Left renal cortex interstitium (tissue), 4 donors: ENCODE results near the gene SAA2. TPM values are rescaled to one million over a fixed set of nuclear protein-coding genes. Genes with fewer than 3 reads are reported as not detected.
"Not testable (repeated sequence)": the region's sequence is repeated elsewhere in the genome, so short reads cannot be mapped to it uniquely, and the experiment has no call there.

Source experiments
- DNase-seq, 4 donors: peaks; one replicate each; pipeline ENCODE4 v3.0.0-alpha.2; 2013; ENCODE audit warnings: low read depth in 4 of 4, low spot score in 2 of 4, missing footprints in 1 of 4
- polyA plus RNA-seq, 4 donors: library from polyadenylated mRNA; unstranded; fragments of 120-200 nt; gene quantifications; one replicate each; pipeline ENCODE4 v1.2.1, GENCODE V29; 2013; ENCODE audit not compliant: insufficient read length in 4 of 4

Gene SAA2
- under 1 TPM in 2 of 4 donors, not detected in 2; 0.14 to 0.32 TPM for polyA plus RNA-seq

GRCh38 chr11:18248561-18248960 lies at the start of gene SAA2:
SAA2 (minus strand) TSS chr11:18248668; CDS start chr11:18248011, 657 bp downstream.
- no peak for DNase-seq

- no peak for DNase-seq
These were observed 46.8 kb upstream of the SAA2 start for GRCh38 chr11:18295316-18295715.

GRCh38 chr11:18294862-18295261 lies 46.4 kb upstream of the SAA2 start:
- DNase-seq: no peak

GRCh38 chr11:18288911-18289310 lies 40.4 kb upstream of the SAA2 start:
- DNase-seq: no peak

GRCh38 chr11:18285841-18286240 lies 37.4 kb upstream of the SAA2 start:
- DNase-seq: no peak

- DNase-seq: no peak
These were observed 34.2 kb upstream of the SAA2 start for GRCh38 chr11:18282626-18283025.

GRCh38 chr11:18280438-18281045 lies 32.1 kb upstream of the SAA2 start:
- DNase-seq: no peak

GRCh38 chr11:18277565-18278271 lies 29.2 kb upstream of the SAA2 start:
- no peak for DNase-seq

- no peak for DNase-seq
These were observed 22.7 kb upstream of the SAA2 start for GRCh38 chr11:18271206-18271605.

GRCh38 chr11:18270102-18270501 lies 21.6 kb upstream of the SAA2 start:
- no peak for DNase-seq

GRCh38 chr11:18269252-18269651 lies 20.8 kb upstream of the SAA2 start:
- DNase-seq: not testable (repeated sequence)

- not testable (repeated sequence) for DNase-seq
These were observed 19.1 kb upstream of the SAA2 start for GRCh38 chr11:18267335-18268133.

- DNase-seq: no peak
These were observed 17.5 kb upstream of the SAA2 start, which contains the start of gene SAA1 for GRCh38 chr11:18265949-18266348. SAA1 (plus strand) TSS chr11:18266264; CDS start chr11:18266888, 624 bp downstream.

- no peak for DNase-seq
These were observed 16.4 kb upstream of the SAA2 start for GRCh38 chr11:18264677-18265555.

GRCh38 chr11:18264035-18264434 lies 15.6 kb upstream of the SAA2 start:
- DNase-seq: no peak

GRCh38 chr11:18262681-18263350 lies 14.3 kb upstream of the SAA2 start:
- DNase-seq: not testable (repeated sequence)

GRCh38 chr11:18261721-18262120 lies 13.3 kb upstream of the SAA2 start:
- DNase-seq: no peak

- no peak for DNase-seq
These were observed 10.8 kb upstream of the SAA2 start for GRCh38 chr11:18259259-18259658.

GRCh38 chr11:18254781-18255361 lies 6.4 kb upstream of the SAA2 start:
- DNase-seq: no peak
